ENCODE measurements around the gene PGBD5. TPM values are rescaled to one million over a fixed set of nuclear protein-coding genes. Genes with fewer than 3 reads are reported as not detected.

PGBD5 gene
- total and polyA plus RNA-seq, 2 of the 13 experiments (the other 11 are each of a cell fraction or from before 2014, with no cell fraction given): 0.04 to 0.13 TPM

DNA sequence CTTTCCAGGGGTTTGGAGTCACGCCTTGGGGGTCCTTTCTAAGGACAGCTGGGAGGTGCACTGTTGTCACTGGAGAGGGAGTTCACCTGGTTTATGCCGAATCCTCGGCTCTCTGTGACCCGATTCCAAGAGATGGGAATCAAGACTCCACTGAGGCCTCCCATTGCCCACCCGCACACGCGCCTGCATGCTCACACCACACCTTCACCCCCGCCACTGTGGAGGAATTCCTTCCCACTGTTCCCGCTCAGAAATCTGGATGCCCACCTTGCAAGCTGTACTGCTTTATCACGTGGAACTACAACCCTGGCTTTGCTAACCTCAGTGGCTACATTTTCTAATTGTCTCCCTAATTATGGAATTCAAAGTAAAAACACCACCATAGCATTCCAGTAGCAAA is 29.2 kb downstream of the PGBD5 start:
- intact Hi-C loops (cut with micrococcal nuclease; ENCODE audit: unreplicated experiment) (no loop called here), in situ Hi-C loops (cut with HindIII; ENCODE audit: extremely low pct_ligation_motif_present, low pct_unique_long_range_greater_than_20kb) (no loop called here)
- no peak overlapping the region for H3K4me2 ChIP-seq (ENCODE audit: low read depth, low read length)
- no TSS peak for BruUV-seq (replicated peaks)
- H3K27me3 ChIP-seq (ENCODE audit: control insufficient read depth in 1 of 2, insufficient read depth in 2 of 2, low read length in 2 of 2): peaks cover 1 to 9% of the 10 kb centered on the region in 2 experiments; a peak in 3 of 5 replicates
- POLR2A ChIA-PET: no interaction called here
- H3K27ac ChIP-seq (ENCODE audit: extremely low read length, insufficient read depth, low read length): no peak overlapping the region
- DNase-seq (ENCODE audit: low spot score) (no peak), ATAC-seq (no peak), FAIRE-seq (no peak)
- no peaks in the 10 kb centered on the region for H3K4me1 ChIP-seq (ENCODE audit: insufficient read depth, low read length)
- H3K9ac ChIP-seq (ENCODE audit: insufficient read depth, low read depth, low read length): no peak overlapping the region
- CTCF ChIA-PET (ENCODE audit: low intra/inter-chr PET ratio, low total read pairs): no interaction called here
- H3K79me2 ChIP-seq (ENCODE audit: insufficient read depth, low read length): no peaks in the 10 kb centered on the region
- H3K9me3 ChIP-seq (ENCODE audit: low read length): no peaks in the 10 kb centered on the region
- no peaks in the 10 kb centered on the region for H3K36me3 ChIP-seq (replicated peaks in 1 of 2; ENCODE audit: control insufficient read depth in 1 of 2, insufficient read depth in 2 of 2, low read length in 2 of 2)
- no peak overlapping the region for H2AFZ ChIP-seq (ENCODE audit: low read length)
- WGBS (ENCODE audit: low lambda C conversion rate): 72% methylated on average over 6 of the region's 10 CpGs
- H4K20me1 ChIP-seq (ENCODE audit: insufficient read depth, low read length): no peaks in the 10 kb centered on the region
- no peak overlapping the region for H3K4me3 ChIP-seq (replicated peaks in 1 of 3; ENCODE audit: insufficient read depth in 1 of 3, low read depth in 2 of 3, low read length in 3 of 3)
- TF ChIP-seq, protein P1, sequence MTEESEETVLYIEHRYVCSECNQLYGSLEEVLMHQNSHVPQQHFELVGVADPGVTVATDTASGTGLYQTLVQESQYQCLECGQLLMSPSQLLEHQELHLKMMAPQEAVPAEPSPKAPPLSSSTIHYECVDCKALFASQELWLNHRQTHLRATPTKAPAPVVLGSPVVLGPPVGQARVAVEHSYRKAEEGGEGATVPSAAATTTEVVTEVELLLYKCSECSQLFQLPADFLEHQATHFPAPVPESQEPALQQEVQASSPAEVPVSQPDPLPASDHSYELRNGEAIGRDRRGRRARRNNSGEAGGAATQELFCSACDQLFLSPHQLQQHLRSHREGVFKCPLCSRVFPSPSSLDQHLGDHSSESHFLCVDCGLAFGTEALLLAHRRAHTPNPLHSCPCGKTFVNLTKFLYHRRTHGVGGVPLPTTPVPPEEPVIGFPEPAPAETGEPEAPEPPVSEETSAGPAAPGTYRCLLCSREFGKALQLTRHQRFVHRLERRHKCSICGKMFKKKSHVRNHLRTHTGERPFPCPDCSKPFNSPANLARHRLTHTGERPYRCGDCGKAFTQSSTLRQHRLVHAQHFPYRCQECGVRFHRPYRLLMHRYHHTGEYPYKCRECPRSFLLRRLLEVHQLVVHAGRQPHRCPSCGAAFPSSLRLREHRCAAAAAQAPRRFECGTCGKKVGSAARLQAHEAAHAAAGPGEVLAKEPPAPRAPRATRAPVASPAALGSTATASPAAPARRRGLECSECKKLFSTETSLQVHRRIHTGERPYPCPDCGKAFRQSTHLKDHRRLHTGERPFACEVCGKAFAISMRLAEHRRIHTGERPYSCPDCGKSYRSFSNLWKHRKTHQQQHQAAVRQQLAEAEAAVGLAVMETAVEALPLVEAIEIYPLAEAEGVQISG (CRISPR knock-in tag; IDR thresholded peaks at IDR 0.05): no peak
- TF ChIP-seq AKAP8 (CRISPR knock-in tag; IDR thresholded peaks at IDR 0.05) (no peak), CBX2 (IDR thresholded peaks at IDR 0.05; ENCODE audit: low read depth, low read length) (no peak), CBX2 (CRISPR knock-in tag; IDR thresholded peaks at IDR 0.05; ENCODE audit: low read depth) (no peak), RBM39 (IDR thresholded peaks at IDR 0.05; ENCODE audit: low read depth, low read length, poor library complexity, severe bottlenecking) (no peak), ZMYM3 (CRISPR knock-in tag; IDR thresholded peaks at IDR 0.05) (no peak), CHD4 (IDR thresholded peaks at IDR 0.05; ENCODE audit: borderline replicate concordance, low read length) (no peak), JUNB (CRISPR knock-in tag; IDR thresholded peaks at IDR 0.05; ENCODE audit: borderline replicate concordance) (no peak), PRPF4 (IDR thresholded peaks at IDR 0.05; ENCODE audit: low read depth, low read length, poor library complexity, severe bottlenecking) (no peak)
- TF ChIP-seq, protein P2, sequence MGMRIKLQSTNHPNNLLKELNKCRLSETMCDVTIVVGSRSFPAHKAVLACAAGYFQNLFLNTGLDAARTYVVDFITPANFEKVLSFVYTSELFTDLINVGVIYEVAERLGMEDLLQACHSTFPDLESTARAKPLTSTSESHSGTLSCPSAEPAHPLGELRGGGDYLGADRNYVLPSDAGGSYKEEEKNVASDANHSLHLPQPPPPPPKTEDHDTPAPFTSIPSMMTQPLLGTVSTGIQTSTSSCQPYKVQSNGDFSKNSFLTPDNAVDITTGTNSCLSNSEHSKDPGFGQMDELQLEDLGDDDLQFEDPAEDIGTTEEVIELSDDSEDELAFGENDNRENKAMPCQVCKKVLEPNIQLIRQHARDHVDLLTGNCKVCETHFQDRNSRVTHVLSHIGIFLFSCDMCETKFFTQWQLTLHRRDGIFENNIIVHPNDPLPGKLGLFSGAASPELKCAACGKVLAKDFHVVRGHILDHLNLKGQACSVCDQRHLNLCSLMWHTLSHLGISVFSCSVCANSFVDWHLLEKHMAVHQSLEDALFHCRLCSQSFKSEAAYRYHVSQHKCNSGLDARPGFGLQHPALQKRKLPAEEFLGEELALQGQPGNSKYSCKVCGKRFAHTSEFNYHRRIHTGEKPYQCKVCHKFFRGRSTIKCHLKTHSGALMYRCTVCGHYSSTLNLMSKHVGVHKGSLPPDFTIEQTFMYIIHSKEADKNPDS (CRISPR knock-in tag; IDR thresholded peaks at IDR 0.05): no peak
- TF ChIP-seq, protein P3, sequence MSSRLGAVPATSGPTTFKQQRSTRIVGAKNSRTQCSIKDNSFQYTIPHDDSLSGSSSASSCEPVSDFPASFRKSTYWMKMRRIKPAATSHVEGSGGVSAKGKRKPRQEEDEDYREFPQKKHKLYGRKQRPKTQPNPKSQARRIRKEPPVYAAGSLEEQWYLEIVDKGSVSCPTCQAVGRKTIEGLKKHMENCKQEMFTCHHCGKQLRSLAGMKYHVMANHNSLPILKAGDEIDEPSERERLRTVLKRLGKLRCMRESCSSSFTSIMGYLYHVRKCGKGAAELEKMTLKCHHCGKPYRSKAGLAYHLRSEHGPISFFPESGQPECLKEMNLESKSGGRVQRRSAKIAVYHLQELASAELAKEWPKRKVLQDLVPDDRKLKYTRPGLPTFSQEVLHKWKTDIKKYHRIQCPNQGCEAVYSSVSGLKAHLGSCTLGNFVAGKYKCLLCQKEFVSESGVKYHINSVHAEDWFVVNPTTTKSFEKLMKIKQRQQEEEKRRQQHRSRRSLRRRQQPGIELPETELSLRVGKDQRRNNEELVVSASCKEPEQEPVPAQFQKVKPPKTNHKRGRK (CRISPR knock-in tag; IDR thresholded peaks at IDR 0.05): no peak
- TF ChIP-seq, protein P4, sequence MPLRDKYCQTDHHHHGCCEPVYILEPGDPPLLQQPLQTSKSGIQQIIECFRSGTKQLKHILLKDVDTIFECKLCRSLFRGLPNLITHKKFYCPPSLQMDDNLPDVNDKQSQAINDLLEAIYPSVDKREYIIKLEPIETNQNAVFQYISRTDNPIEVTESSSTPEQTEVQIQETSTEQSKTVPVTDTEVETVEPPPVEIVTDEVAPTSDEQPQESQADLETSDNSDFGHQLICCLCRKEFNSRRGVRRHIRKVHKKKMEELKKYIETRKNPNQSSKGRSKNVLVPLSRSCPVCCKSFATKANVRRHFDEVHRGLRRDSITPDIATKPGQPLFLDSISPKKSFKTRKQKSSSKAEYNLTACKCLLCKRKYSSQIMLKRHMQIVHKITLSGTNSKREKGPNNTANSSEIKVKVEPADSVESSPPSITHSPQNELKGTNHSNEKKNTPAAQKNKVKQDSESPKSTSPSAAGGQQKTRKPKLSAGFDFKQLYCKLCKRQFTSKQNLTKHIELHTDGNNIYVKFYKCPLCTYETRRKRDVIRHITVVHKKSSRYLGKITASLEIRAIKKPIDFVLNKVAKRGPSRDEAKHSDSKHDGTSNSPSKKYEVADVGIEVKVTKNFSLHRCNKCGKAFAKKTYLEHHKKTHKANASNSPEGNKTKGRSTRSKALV (CRISPR knock-in tag; IDR thresholded peaks at IDR 0.05): no peak
